WTC11 (cell line): ENCODE results near the gene SPATA24. TPM values are rescaled to one million over a fixed set of nuclear protein-coding genes. Genes with fewer than 3 reads are reported as not detected.

ENCODE experiments used
- ATAC-seq: fragments of 200-7000 bp; cut with Tn5 transposase; 2 replicates; pipeline ENCODE4 v1.10.0; 2021; ENCODE audit warnings: mild to moderate bottlenecking, moderate library complexity
- CTCF ChIA-PET: fragments of 300-600 bp; sonication (Branson Sonifier 250); formaldehyde crosslinking; loops from one replicate; lab custom pipeline; 2021; ENCODE audit warnings: antibody characterized with exemption; lab: Charles Lee
- POLR2A ChIA-PET: fragments of 350-600 bp; sonication (Branson Sonifier 250); formaldehyde crosslinking; loops from one replicate; lab custom pipeline; 2021; ENCODE audit warnings: antibody characterized with exemption; lab: Charles Lee
- DNase-seq: peaks from one replicate; pipeline ENCODE4 v3.0.0; 2021; ENCODE audit warnings: low spot score
- H3K27ac Mint-ChIP-seq: 2 replicates; pipeline ENCODE4 v1.8.0; 2021; ENCODE audit warnings: mixed read lengths
- H3K27me3 Mint-ChIP-seq: 2 replicates; pipeline ENCODE4 v1.8.0; 2021; ENCODE audit warnings: low read depth, mild to moderate bottlenecking, moderate library complexity, mixed read lengths
- H3K36me3 Mint-ChIP-seq: 2 replicates; pipeline ENCODE4 v1.8.0; 2021; ENCODE audit warnings: mixed read lengths
- H3K4me1 Mint-ChIP-seq: 2 replicates; pipeline ENCODE4 v1.8.0; 2022; ENCODE audit warnings: mixed read lengths
- H3K4me3 Mint-ChIP-seq: 2 replicates; pipeline ENCODE4 v1.8.0; 2021; ENCODE audit warnings: mild to moderate bottlenecking, moderate library complexity, mixed read lengths
- H3K9me3 Mint-ChIP-seq: 2 replicates; pipeline ENCODE4 v1.8.0; 2021; ENCODE audit warnings: mixed read lengths
- ARID4B ChIP-seq: sonication (generic); formaldehyde crosslinking; IDR thresholded peaks from 2 replicates; pipeline ENCODE4 v1.8.0; 2023; ENCODE audit warnings: missing genetic modification reagents, mild to moderate bottlenecking, borderline replicate concordance
- ATF6 ChIP-seq: sonication (generic); formaldehyde crosslinking; IDR thresholded peaks from 2 replicates; pipeline ENCODE4 v1.8.1; 2023; ENCODE audit warnings: mild to moderate bottlenecking, missing genetic modification reagents
- IRF1 ChIP-seq: sonication (generic); formaldehyde crosslinking; IDR thresholded peaks from 2 replicates; pipeline ENCODE4 v1.8.0; 2023; ENCODE audit warnings: missing genetic modification reagents
- KAT7 ChIP-seq: sonication (generic); formaldehyde crosslinking; IDR thresholded peaks from 2 replicates; pipeline ENCODE4 v1.8.1; 2023; ENCODE audit warnings: missing genetic modification reagents, mild to moderate bottlenecking, borderline replicate concordance
- MAX ChIP-seq: sonication (generic); formaldehyde crosslinking; IDR thresholded peaks from 2 replicates; pipeline ENCODE4 v1.8.0; 2022; ENCODE audit warnings: mild to moderate bottlenecking, missing genetic modification reagents
- NR3C1 ChIP-seq: sonication (generic); formaldehyde crosslinking; conservative IDR thresholded peaks from 2 replicates; pipeline ENCODE4 v1.8.1; 2023; ENCODE audit warnings: low read depth, mild to moderate bottlenecking, missing genetic modification reagents
- RORB ChIP-seq: fragments of 250-450 bp; sonication (Bioruptor Pico); IDR thresholded peaks from 2 replicates; pipeline ENCODE4 v1.9.0; 2021; ENCODE audit warnings: mild to moderate bottlenecking
- ZNF317 ChIP-seq: sonication (generic); formaldehyde crosslinking; IDR thresholded peaks from 2 replicates; pipeline ENCODE4 v1.8.1; 2023; ENCODE audit warnings: low read depth, mild to moderate bottlenecking, moderate library complexity, missing genetic modification reagents, borderline replicate concordance
- total RNA-seq: library from RNA; stranded (reverse); gene quantifications from 3 replicates; pipeline ENCODE4 v1.2.3, GENCODE V29; 2021
- TF ChIP-seq, protein P1 (sequence below): fragments of 250-450 bp; sonication (Bioruptor Pico); IDR thresholded peaks from 2 replicates; pipeline ENCODE4 v1.8.0; 2021; ENCODE audit warnings: mild to moderate bottlenecking

Gene SPATA24
- total RNA-seq, 1 experiment from 2014 or later = 13.2 TPM

GRCh38 chr5:139425497-139425896 is 21.6 kb upstream of the SPATA24 start:
- Mint-ChIP-seq H3K36me3 (peaks cover 31% of the 10 kb centered on the region), H3K27ac (no peak overlapping the region), H3K9me3 (no peaks in the 10 kb centered on the region), H3K27me3 (no peaks in the 10 kb centered on the region), H3K4me3 (no peak overlapping the region), H3K4me1 (no peaks in the 10 kb centered on the region)
- ATAC-seq (no peak), DNase-seq (no peak)
- ChIA-PET POLR2A (no interaction called here), CTCF (interaction anchor here (0.8 to 9.6 kb wide), 2 partner anchors 11 to 90 kb away, joined by 3 to 208 read pairs; no protein-coding TSS in a partner anchor)
- no peak for TF ChIP-seq ATF6 (CRISPR knock-in tag)
- no peak for TF ChIP-seq NR3C1 (CRISPR knock-in tag)
- no peak for TF ChIP-seq KAT7 (CRISPR knock-in tag)

DNA sequence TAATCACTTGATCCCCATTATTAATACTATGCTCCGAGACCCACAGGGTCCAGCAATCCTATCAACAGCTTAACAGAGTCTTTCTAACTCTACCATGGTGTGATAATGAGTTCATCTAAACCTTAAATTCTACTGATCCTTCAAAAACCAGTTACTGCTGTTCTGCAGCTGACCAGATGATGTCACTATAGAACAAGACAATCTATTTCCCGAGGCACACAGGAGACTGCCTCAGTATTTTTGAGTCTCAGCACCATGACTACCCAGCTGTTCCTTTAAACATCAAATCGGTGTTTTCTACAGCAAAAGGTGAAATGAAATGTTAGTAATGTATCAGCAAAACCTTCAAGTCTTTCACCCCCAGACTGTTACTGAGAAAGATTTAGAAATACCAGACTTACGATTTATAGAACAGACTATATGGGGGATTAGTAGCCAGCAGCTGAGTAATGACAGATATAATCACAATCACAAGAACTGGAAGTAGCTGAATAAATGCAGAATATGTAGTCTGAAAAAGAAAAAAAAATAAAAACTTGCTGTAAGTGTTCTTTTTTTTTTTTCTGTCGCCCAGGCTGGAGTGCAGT is 18.5 kb upstream of the SPATA24 start:
- no peak for DNase-seq
- Mint-ChIP-seq H3K9me3 (no peaks in the 10 kb centered on the region), H3K27ac (peak overlapping the region; percentile 60; the same call in 1 of the 2 replicates), H3K27me3 (no peaks in the 10 kb centered on the region; the same call in 1 of the 2 replicates), H3K36me3 (peaks cover 34% of the 10 kb centered on the region), H3K4me3 (no peak overlapping the region), H3K4me1 (peaks cover 9% of the 10 kb centered on the region)
- TF ChIP-seq, protein P1, sequence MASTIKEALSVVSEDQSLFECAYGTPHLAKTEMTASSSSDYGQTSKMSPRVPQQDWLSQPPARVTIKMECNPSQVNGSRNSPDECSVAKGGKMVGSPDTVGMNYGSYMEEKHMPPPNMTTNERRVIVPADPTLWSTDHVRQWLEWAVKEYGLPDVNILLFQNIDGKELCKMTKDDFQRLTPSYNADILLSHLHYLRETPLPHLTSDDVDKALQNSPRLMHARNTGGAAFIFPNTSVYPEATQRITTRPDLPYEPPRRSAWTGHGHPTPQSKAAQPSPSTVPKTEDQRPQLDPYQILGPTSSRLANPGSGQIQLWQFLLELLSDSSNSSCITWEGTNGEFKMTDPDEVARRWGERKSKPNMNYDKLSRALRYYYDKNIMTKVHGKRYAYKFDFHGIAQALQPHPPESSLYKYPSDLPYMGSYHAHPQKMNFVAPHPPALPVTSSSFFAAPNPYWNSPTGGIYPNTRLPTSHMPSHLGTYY = no peak
- TF ChIP-seq IRF1 (CRISPR knock-in tag) (no peak), RORB (CRISPR knock-in tag) (no peak), ARID4B (no peak), NR3C1 (CRISPR knock-in tag) (no peak), MAX (CRISPR knock-in tag) (no peak), ZNF317 (CRISPR knock-in tag) (no peak)
- CTCF ChIA-PET = interaction anchor here (0.5 to 9.6 kb wide), 39 partner anchors 11 to 365 kb away, joined by 3 to 208 read pairs (median 5); partner anchors contain the start of genes DNAJC18, SMIM33, SPATA24 and UBE2D2
- POLR2A ChIA-PET = interaction anchor here (0.6 kb wide), 2 partner anchors 91 to 118 kb away, joined by 3 read pairs; no protein-coding TSS in a partner anchor
- ATAC-seq = peak; percentile 89
